Stimulated activated CD4-positive, alpha-beta T cell treated with anti-CD3 and anti-CD28 coated beads, Interleukin-4, amount 100 ng/mL, for 1 hour (primary cell): ENCODE data around the gene GALNTL6.
A peak's percentile ranks its signal among the peaks of the same experiment; 100 is the strongest.
"Not testable (repeated sequence)": the region's sequence is repeated elsewhere in the genome, so short reads cannot be mapped to it uniquely, and the experiment has no call there.

Source experiments
- DNase-seq: peaks from one replicate; pipeline ENCODE4 v3.0.0-alpha.2; 2020

Gene GALNTL6

GRCh38 chr4:172998527-172999469, 1185.6 kb downstream of the GALNTL6 start:
- DNase-seq = no peak

GRCh38 chr4:173001571-173001970, 1188.4 kb downstream of the GALNTL6 start:
- no peak for DNase-seq

- DNase-seq = no peak
Observed at GRCh38 chr4:173002830-173003561, 1189.8 kb downstream of the GALNTL6 start.

- no peak for DNase-seq
Observed at GRCh38 chr4:173005912-173006633, 1192.9 kb downstream of the GALNTL6 start.

GRCh38 chr4:173008436-173008835, 1195.2 kb downstream of the GALNTL6 start:
- DNase-seq = no peak

- DNase-seq = no peak
Observed at GRCh38 chr4:173009129-173009823, 1196.1 kb downstream of the GALNTL6 start.

GRCh38 chr4:173012608-173013007, 1199.4 kb downstream of the GALNTL6 start:
- no peak for DNase-seq

GRCh38 chr4:173013232-173013930, 1200.2 kb downstream of the GALNTL6 start:
- DNase-seq = peak; percentile 29

- DNase-seq = no peak
Observed at GRCh38 chr4:173014113-173014558, 1200.9 kb downstream of the GALNTL6 start.

- no peak for DNase-seq
Observed at GRCh38 chr4:173014836-173015235, 1201.6 kb downstream of the GALNTL6 start.

GRCh38 chr4:173017802-173018201, 1204.6 kb downstream of the GALNTL6 start:
- no peak for DNase-seq

GRCh38 chr4:173018446-173018845, 1205.2 kb downstream of the GALNTL6 start:
- no peak for DNase-seq

- no peak for DNase-seq
Observed at GRCh38 chr4:173019664-173020063, 1206.5 kb downstream of the GALNTL6 start.

- DNase-seq = not testable (repeated sequence)
Observed at GRCh38 chr4:173021746-173022573, 1208.8 kb downstream of the GALNTL6 start.

- no peak for DNase-seq
Observed at GRCh38 chr4:173024203-173024602, 1211.0 kb downstream of the GALNTL6 start.

GRCh38 chr4:173025131-173025530, 1211.9 kb downstream of the GALNTL6 start:
- no peak for DNase-seq

GRCh38 chr4:173037242-173037641, 1224.0 kb downstream of the GALNTL6 start:
- no peak for DNase-seq

GRCh38 chr4:173038192-173038896, 1225.1 kb downstream of the GALNTL6 start:
- no peak for DNase-seq

GRCh38 chr4:173039617-173040577, 1226.7 kb downstream of the GALNTL6 start:
- no peak for DNase-seq
